ENCODE measurements around the gene DSCAML1.

The DSCAML1 gene

DNA sequence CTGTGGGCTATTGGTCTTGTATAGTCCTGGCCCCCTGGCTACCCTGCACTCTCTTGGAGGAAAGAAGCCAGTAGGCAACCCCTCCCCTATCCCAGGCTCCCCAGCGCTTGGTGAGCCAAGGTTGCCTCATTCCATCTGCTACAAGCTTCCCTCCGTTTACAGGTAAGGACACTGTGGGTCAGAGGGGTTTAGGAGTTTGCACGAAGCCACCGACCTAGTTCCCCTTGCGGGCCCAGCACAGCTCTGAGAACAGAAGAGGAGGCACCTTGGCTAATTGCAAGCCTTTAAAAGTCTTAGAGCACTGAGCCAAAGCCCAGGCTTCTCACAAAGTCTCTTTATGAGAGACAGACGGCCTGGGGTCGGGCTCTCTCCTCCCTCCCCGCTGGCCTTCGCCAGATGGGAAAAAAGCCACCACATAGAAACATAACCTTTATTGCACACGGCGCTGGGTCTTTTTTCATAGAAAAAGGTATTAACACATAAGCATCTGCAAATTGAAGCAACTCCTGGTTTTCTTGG is 369.6 kb downstream of the DSCAML1 start:
- DNase-seq (ENCODE audit: low read depth), result no peak

DNA sequence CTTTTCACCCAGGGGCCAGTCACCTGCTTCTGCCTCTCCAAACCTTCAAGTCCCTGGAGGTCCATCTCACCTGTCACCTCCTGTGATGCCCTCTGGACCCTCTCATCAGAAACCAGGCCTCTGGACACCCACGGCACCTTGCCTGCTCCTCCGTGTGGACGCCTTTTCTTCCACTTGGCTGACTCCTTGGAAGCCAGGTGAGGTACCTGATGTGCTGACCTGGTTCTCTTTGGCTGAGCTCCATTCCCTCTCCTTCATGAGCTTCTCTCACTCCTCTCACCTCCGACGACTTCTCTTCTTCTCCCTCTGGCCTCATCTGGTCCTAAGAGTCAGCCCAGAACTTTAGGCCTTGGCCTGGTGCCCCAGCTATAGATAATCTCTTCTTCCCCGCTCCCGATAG is 370.1 kb downstream of the DSCAML1 start:
- no peak for DNase-seq (ENCODE audit: low read depth)

- peak; percentile 61 for DNase-seq (ENCODE audit: low read depth)
Measured at GRCh38 chr11:117426297-117426685, 370.7 kb downstream of the DSCAML1 start.

DNA sequence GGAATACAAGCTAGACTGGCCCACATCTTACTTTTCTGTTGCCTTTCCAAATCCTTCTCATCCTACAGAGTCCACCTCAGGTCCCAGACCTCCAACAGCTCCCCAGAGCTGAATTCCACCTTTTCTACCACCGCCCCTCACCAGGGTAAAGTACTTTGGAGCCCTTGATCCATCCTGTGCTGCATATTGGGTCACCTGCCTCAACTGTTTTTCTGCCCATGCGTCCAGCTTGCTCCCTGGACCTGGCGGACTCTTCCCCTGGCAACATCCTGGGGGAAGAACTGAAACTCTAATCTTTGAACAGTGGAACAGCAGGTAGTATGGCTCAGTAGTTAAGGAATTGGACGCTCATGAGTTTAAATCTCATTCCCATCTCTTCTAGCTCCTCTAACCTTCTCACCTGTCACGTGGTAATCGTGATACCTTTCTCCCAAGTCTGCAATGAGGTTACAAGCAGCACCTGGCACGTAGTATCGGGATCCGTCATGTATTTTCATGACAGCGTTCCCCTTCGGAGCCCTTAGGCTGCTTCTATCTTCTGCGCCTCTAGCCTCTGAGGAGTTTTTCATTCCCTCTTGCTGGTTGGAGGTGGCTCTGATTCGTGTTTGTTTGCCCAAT is 371.2 kb downstream of the DSCAML1 start:
- DNase-seq (ENCODE audit: low read depth), result no peak

DNA sequence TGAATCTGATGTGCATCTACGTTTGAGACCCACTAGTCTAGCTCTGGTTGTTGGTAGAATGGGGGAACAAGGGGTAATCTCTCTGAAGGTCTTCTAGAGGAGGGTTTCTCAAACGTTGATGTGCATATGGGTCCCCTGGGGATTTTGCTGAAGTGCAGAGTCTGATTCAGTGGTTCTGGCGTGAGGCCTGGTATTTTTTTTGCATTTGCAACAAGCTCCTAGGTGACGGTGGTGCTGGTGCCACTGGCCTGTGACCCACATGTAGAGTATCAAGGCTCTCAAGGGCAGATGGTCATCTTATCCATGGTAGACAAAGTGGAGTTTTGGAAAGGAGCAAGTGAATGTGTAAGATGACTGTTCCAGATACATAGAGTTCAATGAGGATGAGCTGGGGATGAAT is 372.2 kb downstream of the DSCAML1 start:
- no peak for DNase-seq (ENCODE audit: low read depth)

DNA sequence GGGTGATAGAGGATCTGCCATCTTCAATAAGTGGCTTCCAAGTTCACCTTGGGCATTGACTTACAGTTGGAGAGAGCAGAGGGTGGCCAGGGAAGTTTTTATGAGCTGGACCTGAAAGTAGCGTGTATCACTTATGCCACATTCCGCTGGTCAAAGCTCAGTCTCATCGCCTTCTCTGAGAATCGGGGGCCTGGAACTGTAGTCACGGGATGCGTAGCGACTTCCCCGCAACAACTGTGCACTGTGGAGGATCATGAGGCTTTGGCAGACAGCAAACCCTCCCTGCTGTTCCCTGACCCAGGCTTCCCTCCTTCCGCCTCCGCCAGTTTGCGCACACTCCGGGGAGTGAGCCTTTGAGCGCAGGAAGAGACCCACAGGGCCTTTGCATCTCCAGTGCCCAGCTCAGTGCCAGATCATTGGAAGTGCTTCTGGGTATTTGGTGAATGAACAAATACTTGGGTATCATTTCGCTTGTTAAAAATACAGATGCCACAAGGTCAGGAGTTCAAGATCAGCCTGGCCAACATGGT is 373.9 kb downstream of the DSCAML1 start:
- no peak for DNase-seq (ENCODE audit: low read depth)

DNA sequence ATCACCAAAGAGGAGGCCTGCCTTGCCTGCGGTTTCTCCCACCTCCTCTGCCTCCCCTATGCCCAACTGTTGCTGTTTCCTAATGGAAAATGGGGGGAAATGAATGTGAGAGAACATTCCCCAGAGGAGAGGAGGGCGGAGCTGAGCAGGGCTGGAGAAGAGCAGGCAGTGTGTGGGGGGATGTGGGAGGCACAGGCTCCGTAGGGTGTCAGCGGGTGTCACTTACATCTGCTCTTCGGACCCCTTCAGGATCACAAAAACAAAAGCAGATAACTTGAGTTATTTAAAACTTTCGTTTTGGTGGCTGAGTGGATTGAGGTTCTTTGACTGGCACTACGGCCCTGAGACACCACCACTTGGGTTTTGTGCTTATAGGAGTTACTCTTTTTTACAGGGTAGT is 375.5 kb downstream of the DSCAML1 start:
- no peak for DNase-seq (ENCODE audit: low read depth)

- no peak for DNase-seq (ENCODE audit: low read depth)
Measured at GRCh38 chr11:117421041-117421440, 376.0 kb downstream of the DSCAML1 start.

GRCh38 chr11:117420598-117420997 is 376.4 kb downstream of the DSCAML1 start:
- DNase-seq (ENCODE audit: low read depth), result no peak

- no peak for DNase-seq (ENCODE audit: low read depth)
Measured at GRCh38 chr11:117420143-117420485, 376.9 kb downstream of the DSCAML1 start.

DNA sequence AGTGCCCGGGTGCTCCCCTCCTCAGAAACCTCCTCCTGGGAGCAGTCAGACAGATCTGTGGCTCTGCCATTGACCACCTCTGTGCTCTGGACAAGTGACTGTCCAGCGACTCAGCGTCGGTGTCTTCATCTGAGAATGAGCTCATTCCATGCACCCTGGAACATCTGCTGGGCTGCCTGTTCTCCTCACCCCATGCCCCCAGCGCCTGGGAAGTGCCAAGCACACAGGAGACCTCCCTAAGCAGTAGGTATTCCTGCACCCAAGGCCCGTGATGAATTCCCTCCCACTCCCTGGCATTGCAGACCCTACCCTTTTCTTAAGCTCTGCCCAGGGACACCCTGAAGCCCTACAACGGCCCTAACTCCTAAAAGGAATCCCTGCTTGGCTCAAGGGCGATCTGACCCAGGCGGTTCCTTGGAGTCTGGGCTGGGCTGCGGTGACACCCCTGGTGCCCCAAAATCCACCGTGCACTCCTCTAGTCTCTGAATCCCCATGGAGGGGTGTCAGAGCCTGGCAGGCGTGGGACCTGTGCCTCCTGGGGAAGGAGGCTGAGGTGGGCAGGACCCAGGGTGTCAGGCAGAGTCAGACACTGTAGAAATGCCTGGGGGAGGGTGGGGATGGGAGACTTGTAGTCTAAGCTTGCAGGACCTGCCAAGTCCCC is 377.4 kb downstream of the DSCAML1 start:
- DNase-seq (ENCODE audit: low read depth), result no peak

DNA sequence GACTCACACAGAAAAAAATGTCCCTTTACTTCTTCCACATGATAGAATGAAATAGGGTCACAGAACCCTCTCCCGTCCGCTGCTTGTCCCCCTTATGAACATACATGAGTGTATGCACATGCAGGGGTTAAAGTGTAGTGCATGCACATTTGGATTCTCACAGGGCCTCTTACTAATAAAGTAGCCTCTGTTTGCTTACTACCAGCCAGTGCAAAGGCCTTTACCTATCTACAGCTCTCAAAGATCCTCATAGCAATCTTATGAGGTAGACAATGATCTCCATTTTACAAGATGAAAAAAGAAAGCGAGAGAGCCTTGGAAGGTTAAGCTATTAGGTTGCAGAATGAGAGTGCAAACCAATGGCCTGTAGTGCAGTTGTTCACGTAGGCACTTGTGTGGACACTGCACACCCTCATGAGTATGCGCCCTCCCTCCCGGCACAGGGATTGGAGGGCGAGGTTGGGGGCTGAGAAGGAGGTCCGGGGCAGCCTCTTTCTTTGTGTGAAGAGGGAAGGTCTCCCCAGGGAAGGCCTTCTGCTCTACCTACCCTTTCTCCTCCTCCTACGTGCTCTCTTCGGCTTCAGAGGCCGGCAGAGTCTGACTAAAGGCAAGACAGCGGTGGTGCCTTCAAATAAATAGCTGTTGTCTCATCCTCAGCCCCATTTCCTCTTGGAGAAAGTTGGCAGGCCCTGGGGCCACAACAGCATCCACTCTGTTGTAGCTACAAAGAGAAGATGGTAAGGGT is 378.1 kb downstream of the DSCAML1 start:
- no peak for DNase-seq (ENCODE audit: low read depth)

DNA sequence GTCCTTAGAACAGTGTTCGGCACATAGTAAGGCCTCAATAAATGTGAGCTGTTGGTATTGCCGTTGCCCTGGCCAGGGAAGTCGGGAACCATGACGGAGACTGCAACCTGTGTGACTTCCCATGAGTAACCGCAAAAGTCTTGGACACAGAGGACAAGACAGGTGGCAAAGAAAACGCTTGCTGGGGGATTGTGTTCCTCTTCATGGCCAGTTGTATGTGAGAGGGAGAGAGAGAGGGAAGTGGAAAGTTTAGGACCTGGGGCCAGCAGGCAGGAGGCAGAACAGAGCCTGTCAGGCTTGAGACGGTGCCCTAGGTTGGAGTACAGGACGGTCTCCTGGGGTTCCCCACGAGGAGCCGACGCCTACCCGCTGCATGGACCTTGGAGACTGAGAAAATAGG is 379.2 kb downstream of the DSCAML1 start:
- no peak for DNase-seq (ENCODE audit: low read depth)

DNA sequence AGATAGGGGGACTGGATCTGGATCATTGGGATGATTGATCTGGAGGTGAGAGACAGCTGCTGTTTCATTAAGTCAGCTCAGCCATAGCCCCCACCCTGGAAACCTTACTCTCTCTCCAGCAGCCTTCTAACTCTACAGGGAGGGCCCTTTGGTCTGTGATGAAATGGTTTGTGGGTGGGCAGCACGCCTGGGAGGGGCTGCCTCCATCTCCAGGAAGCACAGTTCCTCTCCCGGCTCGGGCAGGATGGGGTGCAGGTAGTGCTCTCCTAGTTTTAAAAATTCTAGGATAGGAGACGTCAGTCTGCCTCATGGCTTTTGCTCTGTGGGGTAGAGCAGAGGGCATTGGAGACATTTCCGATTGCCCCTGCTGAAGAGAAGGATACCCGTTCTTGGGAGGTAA is 379.7 kb downstream of the DSCAML1 start:
- no peak for DNase-seq (ENCODE audit: low read depth)

DNA sequence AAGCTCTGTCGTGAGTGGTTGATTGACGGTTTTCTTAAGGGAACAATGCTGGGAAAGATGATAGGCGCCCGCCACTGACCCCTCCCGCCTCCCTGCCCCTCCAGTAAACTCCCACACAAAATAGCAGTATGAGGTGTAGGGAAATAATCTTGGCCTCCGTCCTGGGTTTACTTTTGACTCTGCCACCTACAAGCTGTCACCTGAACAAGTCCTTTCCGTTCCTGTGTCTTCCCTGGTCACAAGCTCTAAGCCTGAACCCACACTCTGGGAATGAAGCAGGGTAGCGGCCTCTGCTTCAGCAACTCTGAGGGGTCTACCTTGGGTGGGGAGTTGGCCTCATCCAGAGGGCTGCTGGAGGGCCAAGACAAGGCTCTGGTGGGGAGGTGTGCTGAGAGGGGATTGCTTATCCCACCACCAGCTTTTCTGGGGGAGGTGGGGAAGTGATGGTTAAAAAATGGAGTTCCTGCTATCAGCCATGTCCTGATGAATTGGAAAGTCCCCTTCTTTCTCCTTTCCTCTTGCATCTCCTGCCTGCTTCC is 381.6 kb downstream of the DSCAML1 start:
- DNase-seq (ENCODE audit: low read depth), result no peak

GRCh38 chr11:117414724-117415123 is 382.3 kb downstream of the DSCAML1 start:
- no peak for DNase-seq (ENCODE audit: low read depth)

DNA sequence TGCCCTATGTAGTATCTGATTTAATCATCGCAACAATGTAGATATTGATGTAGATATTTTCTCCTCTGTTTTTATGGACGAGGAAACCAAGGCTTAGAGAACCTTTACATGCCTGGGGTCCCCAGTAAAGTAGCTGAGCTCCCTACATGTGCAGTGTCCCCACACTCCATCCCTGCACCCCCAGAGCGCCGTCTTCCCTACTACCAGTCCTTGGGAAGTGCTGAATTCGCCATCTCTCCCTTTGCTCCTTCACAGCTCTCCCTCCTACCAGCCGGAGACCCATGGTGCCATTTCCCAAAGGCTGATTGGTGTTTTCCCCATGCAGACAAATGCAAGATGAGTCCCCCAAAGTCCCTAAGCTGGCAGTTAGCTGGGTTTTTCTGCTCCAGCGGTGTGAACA is 383.4 kb downstream of the DSCAML1 start:
- no peak for DNase-seq (ENCODE audit: low read depth)

DNA sequence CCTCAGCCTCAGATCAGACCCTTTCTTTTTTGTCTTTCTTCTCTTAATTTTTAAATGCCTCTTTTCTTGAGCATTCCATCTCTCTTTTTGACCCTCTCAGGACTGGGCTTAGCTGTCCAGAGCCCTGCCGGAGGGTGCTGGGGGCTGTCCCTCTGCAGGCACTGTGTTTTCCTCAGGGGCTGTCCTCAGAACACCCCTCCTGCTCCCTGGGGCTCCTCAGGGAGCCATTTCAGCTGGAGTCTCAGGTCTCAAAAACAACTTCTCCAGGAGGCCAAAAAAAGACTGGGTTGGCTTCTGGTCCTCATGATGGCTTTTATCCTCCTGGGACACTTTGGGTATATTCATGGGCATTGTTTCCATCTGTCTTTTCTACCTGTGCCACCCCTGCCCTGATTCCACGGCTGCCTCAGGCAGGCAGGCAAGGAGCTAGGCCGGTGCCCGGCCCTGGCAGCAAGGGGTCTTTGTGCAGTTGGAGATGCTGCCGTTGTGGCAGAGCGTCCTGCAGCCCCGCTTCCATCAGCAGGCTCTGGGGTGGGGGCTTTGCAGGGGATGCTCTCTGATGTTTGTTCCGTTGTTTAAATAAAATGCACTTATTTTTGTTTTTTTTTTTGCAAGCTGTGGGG is 384.3 kb downstream of the DSCAML1 start:
- DNase-seq (ENCODE audit: low read depth), result no peak

DNA sequence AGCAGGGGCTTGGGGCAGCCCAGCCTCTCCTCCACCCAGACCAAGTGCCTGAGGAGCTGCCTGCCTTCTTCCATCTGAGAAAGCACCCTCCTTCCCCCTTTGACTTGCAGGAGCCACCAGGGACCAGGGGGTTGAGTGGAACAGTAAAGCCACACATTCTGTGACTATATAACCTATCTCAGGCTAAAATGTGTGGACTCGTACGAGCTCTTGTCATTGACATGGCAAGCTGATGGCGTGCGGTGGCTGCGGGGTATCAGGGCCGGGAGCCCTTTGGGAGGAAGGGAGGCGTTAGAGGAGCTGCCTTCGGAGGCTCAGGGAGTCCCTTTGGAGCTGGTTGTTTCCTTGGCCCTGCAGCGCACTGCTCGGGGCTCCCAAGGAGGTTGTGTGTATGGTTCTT is 384.8 kb downstream of the DSCAML1 start:
- no peak for DNase-seq (ENCODE audit: low read depth)

DNA sequence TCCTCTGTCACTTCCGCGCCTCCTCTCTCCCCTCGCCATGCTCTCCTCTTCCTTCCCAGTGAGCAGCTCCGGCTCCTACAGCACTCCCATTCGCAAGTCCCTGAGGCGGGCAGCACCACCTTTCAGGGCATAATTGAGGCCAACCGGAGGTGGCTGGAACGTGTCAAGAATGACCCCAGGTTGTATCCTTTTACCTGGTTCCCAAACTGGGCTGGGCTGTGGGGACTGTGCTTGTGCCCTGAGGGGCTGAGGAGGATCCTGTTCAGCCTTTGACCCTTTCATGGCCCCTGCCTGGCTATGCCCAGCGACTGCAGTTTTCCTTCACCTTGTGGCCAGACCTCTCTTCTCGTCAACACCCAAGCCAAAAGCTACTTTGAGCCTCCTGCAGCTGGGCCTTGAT is 385.3 kb downstream of the DSCAML1 start:
- no peak for DNase-seq (ENCODE audit: low read depth)

DNA sequence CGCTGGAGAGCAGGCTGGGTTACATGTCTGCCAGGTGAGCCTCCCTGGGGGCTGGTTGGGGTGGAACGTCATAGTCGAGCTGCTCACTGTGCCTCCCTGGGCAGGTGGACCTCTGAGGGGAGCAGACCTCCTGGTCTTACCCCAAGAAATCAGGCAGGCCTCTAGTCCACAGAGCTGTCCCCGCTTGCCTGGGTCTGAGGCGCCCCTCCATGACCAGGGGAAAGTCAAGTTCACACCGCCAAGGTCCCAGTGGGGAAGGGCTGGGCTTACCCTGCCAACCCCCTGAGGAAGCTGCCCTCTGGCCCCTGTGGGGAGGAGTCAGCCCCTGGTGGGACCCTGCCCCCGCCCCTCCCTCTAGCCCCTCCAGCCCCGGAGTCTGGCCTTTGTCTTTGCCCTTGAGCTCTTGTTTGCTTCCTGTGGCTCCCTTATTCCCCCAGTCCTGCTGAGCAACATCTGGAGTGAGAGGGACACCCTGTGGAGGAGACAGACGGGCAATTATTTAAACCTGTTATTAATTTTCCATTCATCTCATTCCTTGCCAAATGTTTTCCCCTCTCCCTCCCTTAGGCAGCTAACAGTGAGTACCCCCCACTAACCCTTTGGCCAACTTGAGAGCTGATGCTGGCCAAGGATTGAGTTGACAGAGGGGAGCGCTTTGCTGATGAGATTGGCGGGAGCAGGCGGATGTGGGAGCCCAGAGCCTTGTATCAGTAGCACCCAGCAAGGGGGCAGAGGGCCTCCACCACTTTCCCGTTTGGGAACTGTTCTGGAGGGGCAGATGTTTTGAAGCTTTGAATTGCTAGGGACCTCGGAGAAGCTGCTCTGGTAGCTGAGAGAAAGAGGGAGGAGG is 385.9 kb downstream of the DSCAML1 start:
- DNase-seq (ENCODE audit: low read depth), result no peak

Data from stimulated activated CD8-positive, alpha-beta memory T cell treated with anti-CD3 and anti-CD28 coated beads, Interleukin-4, amount 100 ng/mL, for 24 hours (primary cell).